ENCODE results near the gene KLHL2.

The KLHL2 gene

DNA sequence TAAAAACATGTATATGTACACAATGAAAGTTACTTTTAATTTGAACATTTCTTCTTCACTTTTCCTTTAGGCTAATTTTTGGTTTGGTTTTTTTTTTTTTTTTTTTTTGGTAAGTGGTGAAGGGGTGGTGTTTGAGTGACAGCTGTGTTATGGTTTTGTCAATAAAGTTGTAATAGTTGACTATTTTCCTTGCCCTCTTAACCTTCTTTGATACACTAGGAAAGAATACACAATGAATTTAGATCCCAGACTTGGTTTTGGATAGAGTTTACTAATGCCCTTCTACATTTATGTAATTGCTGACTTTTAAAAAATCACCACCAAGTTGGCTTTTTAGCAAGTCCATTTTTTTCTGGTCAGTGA is 82.0 kb downstream of the KLHL2 start:
- POLR2A ChIA-PET = no interaction called here
- Histone ChIP-seq H3K4me3 (ENCODE audit: low read depth, low read length) (no peak overlapping the region), H3K36me3 (ENCODE audit: control insufficient read depth in 2 of 2, insufficient read depth in 1 of 2, low read length in 2 of 2) (no peaks in the 10 kb centered on the region), H3K9me3 (ENCODE audit: control insufficient read depth, insufficient read depth, low read depth, low read length) (no peaks in the 10 kb centered on the region), H3K27ac (ENCODE audit: extremely low read depth, low read depth, low read length) (no peak overlapping the region), H3K4me1 (ENCODE audit: control insufficient read depth, insufficient read depth, low read length) (no peaks in the 10 kb centered on the region)
- TF ChIP-seq PRDM1 (tag by site-specific recombination; IDR thresholded peaks at IDR 0.05) (0 out of 2 replicates have a peak, but pooled peaks have one; percentile 31), ZNF211 (tag by site-specific recombination; IDR thresholded peaks at IDR 0.05; ENCODE audit: low read depth) (no peak)
- CTCF ChIA-PET = interaction anchor here (0.5 kb wide), 1 partner anchor 176 kb away, joined by 3 read pairs; no protein-coding TSS in a partner anchor

DNA sequence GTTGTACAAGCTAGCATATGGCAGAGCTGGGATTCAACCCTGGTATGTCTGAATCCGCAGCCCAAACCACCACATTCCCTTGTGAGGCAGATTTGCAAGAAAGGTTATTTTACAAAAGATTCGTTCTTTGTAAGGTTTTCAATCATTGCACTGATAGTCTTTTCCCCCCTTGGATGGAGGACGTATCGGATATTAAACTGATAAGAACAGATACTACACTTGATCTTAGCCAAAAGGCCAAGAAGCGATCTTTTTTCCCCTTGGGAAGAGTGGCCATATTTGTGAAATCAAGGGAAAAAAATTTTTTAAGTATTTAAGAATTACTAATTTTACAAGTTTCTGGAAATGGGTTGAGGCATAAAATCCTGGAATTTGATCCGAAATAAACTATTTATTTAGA is 85.7 kb downstream of the KLHL2 start:
- no peaks in the 10 kb centered on the region for H3K9me3 ChIP-seq (ENCODE audit: control insufficient read depth, insufficient read depth, low read depth, low read length)
- H3K4me1 ChIP-seq (ENCODE audit: control insufficient read depth, insufficient read depth, low read length) = no peaks in the 10 kb centered on the region
- H3K4me3 ChIP-seq (ENCODE audit: low read depth, low read length) = no peak overlapping the region
- no peak overlapping the region for H3K27ac ChIP-seq (ENCODE audit: extremely low read depth, low read depth, low read length)
- CTCF ChIA-PET = no interaction called here
- peaks cover 0 to 6% of the 10 kb centered on the region in 2 experiments; a peak in 1 of 3 replicates for H3K36me3 ChIP-seq (ENCODE audit: control insufficient read depth in 2 of 2, insufficient read depth in 1 of 2, low read length in 2 of 2)
- TF ChIP-seq ZNF174 (tag by site-specific recombination; IDR thresholded peaks at IDR 0.05) (no peak), ZNF2 (tag by site-specific recombination; IDR thresholded peaks at IDR 0.05) (no peak), ZNF426 (tag by site-specific recombination; IDR thresholded peaks at IDR 0.05) (no peak), ZNF248 (tag by site-specific recombination; IDR thresholded peaks at IDR 0.05) (no peak), ZNF394 (tag by site-specific recombination; IDR thresholded peaks at IDR 0.05; ENCODE audit: borderline replicate concordance) (no peak), GFI1B (tag by site-specific recombination; IDR thresholded peaks at IDR 0.05) (no peak), SETDB1 (IDR thresholded peaks at IDR 0.05; ENCODE audit: insufficient read length, low read length) (no peak), ZSCAN23 (tag by site-specific recombination; IDR thresholded peaks at IDR 0.05) (no peak)
- TF ChIP-seq, protein P1, sequence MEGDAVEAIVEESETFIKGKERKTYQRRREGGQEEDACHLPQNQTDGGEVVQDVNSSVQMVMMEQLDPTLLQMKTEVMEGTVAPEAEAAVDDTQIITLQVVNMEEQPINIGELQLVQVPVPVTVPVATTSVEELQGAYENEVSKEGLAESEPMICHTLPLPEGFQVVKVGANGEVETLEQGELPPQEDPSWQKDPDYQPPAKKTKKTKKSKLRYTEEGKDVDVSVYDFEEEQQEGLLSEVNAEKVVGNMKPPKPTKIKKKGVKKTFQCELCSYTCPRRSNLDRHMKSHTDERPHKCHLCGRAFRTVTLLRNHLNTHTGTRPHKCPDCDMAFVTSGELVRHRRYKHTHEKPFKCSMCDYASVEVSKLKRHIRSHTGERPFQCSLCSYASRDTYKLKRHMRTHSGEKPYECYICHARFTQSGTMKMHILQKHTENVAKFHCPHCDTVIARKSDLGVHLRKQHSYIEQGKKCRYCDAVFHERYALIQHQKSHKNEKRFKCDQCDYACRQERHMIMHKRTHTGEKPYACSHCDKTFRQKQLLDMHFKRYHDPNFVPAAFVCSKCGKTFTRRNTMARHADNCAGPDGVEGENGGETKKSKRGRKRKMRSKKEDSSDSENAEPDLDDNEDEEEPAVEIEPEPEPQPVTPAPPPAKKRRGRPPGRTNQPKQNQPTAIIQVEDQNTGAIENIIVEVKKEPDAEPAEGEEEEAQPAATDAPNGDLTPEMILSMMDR (tag by site-specific recombination; IDR thresholded peaks at IDR 0.05) = no peak
- TF ChIP-seq, protein P2, sequence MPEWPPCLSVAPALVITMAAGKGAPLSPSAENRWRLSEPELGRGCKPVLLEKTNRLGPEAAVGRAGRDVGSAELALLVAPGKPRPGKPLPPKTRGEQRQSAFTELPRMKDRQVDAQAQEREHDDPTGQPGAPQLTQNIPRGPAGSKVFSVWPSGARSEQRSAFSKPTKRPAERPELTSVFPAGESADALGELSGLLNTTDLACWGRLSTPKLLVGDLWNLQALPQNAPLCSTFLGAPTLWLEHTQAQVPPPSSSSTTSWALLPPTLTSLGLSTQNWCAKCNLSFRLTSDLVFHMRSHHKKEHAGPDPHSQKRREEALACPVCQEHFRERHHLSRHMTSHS (tag by site-specific recombination; IDR thresholded peaks at IDR 0.05) = no peak
- TF ChIP-seq, protein P3, sequence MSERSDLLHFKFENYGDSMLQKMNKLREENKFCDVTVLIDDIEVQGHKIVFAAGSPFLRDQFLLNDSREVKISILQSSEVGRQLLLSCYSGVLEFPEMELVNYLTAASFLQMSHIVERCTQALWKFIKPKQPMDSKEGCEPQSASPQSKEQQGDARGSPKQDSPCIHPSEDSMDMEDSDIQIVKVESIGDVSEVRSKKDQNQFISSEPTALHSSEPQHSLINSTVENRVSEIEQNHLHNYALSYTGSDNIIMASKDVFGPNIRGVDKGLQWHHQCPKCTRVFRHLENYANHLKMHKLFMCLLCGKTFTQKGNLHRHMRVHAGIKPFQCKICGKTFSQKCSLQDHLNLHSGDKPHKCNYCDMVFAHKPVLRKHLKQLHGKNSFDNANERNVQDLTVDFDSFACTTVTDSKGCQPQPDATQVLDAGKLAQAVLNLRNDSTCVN (tag by site-specific recombination; optimal IDR thresholded peaks at IDR 0.05) = no peak
- TF ChIP-seq, protein P4, sequence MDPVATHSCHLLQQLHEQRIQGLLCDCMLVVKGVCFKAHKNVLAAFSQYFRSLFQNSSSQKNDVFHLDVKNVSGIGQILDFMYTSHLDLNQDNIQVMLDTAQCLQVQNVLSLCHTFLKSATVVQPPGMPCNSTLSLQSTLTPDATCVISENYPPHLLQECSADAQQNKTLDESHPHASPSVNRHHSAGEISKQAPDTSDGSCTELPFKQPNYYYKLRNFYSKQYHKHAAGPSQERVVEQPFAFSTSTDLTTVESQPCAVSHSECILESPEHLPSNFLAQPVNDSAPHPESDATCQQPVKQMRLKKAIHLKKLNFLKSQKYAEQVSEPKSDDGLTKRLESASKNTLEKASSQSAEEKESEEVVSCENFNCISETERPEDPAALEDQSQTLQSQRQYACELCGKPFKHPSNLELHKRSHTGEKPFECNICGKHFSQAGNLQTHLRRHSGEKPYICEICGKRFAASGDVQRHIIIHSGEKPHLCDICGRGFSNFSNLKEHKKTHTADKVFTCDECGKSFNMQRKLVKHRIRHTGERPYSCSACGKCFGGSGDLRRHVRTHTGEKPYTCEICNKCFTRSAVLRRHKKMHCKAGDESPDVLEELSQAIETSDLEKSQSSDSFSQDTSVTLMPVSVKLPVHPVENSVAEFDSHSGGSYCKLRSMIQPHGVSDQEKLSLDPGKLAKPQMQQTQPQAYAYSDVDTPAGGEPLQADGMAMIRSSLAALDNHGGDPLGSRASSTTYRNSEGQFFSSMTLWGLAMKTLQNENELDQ (tag by site-specific recombination; IDR thresholded peaks at IDR 0.05; ENCODE audit: low read depth) = no peak
- TF ChIP-seq, protein P5, sequence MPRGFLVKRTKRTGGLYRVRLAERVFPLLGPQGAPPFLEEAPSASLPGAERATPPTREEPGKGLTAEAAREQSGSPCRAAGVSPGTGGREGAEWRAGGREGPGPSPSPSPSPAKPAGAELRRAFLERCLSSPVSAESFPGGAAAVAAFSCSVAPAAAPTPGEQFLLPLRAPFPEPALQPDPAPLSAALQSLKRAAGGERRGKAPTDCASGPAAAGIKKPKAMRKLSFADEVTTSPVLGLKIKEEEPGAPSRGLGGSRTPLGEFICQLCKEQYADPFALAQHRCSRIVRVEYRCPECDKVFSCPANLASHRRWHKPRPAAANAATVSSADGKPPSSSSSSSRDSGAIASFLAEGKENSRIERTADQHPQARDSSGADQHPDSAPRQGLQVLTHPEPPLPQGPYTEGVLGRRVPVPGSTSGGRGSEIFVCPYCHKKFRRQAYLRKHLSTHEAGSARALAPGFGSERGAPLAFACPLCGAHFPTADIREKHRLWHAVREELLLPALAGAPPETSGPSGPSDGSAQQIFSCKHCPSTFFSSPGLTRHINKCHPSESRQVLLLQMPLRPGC (tag by site-specific recombination; IDR thresholded peaks at IDR 0.05) = no peak
- POLR2A ChIA-PET = no interaction called here

Data from HEK293 (cell line).